ENCODE data around the gene TMIE. TPM values are rescaled to one million over a fixed set of nuclear protein-coding genes. Genes with fewer than 3 reads are reported as not detected.

TMIE gene
- polyA plus RNA-seq, 3 donors = not detected

- Mint-ChIP-seq H3K4me1 (no peaks in the 10 kb centered on the region), H3K36me3 (no peaks in the 10 kb centered on the region), H3K9me3 (peaks cover 0 to 3% (median 2%) of the 10 kb centered on the region in 7 donors), H3K4me3 (no peak overlapping the region), H3K27me3 (ENCODE audit: low read depth in 3 of 3) (peaks cover 0 to 3% (median 2%) of the 10 kb centered on the region in 3 donors), H3K27ac (no peak overlapping the region)
- intact Hi-C loops (cut with micrococcal nuclease) = no loop called here
- no peaks in the 10 kb centered on the region for H3K4me1 ChIP-seq (ENCODE audit: control insufficient read depth in 1 of 2, insufficient read depth in 2 of 2, low read length in 2 of 2)
- no peak overlapping the region for H3K4me2 ChIP-seq (replicated peaks; ENCODE audit: extremely low read depth, low read length, poor library complexity, severe bottlenecking)
- H3K27me3 ChIP-seq (ENCODE audit: control insufficient read depth in 2 of 2, insufficient read depth in 2 of 2, low read length in 2 of 2) = no peaks in the 10 kb centered on the region
- H3K27ac ChIP-seq (ENCODE audit: low read depth in 1 of 2, low read length in 2 of 2) = no peak overlapping the region
- H3K9me3 ChIP-seq (replicated peaks in 1 of 2; ENCODE audit: control insufficient read depth in 1 of 2, insufficient read depth in 1 of 2, low read length in 2 of 2) = no peaks in the 10 kb centered on the region
- no peak for TF ChIP-seq CTCF (IDR thresholded peaks at IDR 0.05)
- no peak overlapping the region for H3K9ac ChIP-seq (ENCODE audit: insufficient read depth, low read length, poor library complexity, severe bottlenecking)
- 63% methylated on average over 11 of the region's 12 CpGs for WGBS (ENCODE audit: insufficient coverage)
- no peak for DNase-seq
- no peaks in the 10 kb centered on the region for H3K36me3 ChIP-seq (replicated peaks in 1 of 2; ENCODE audit: control insufficient read depth in 1 of 2, insufficient read depth in 2 of 2, low read length in 2 of 2)
- H4K20me1 ChIP-seq (ENCODE audit: insufficient read depth, low read length) = no peaks in the 10 kb centered on the region
- no peak overlapping the region for H2AFZ ChIP-seq (ENCODE audit: insufficient read depth, low read depth, low read length, poor library complexity, severe bottlenecking)
- H3K79me2 ChIP-seq (ENCODE audit: insufficient read depth, low read length) = no peaks in the 10 kb centered on the region
- H3K4me3 ChIP-seq (replicated peaks in 1 of 3; ENCODE audit: low read depth in 2 of 3, low read length in 3 of 3) = no peak overlapping the region
These were observed 41.9 kb downstream of the TMIE start for GRCh38 chr3:46742992-46743585.

GRCh38 chr3:46746711-46747110, 45.5 kb downstream of the TMIE start:
- Histone ChIP-seq H3K4me1 (ENCODE audit: control insufficient read depth in 1 of 2, insufficient read depth in 2 of 2, low read length in 2 of 2) (no peaks in the 10 kb centered on the region), H3K9ac (ENCODE audit: insufficient read depth, low read length, poor library complexity, severe bottlenecking) (no peak overlapping the region), H3K79me2 (ENCODE audit: insufficient read depth, low read length) (no peaks in the 10 kb centered on the region), H3K27me3 (ENCODE audit: control insufficient read depth in 2 of 2, insufficient read depth in 2 of 2, low read length in 2 of 2) (no peaks in the 10 kb centered on the region), H4K20me1 (ENCODE audit: insufficient read depth, low read length) (no peaks in the 10 kb centered on the region), H3K4me2 (replicated peaks; ENCODE audit: extremely low read depth, low read length, poor library complexity, severe bottlenecking) (no peak overlapping the region), H3K9me3 (replicated peaks in 1 of 2; ENCODE audit: control insufficient read depth in 1 of 2, insufficient read depth in 1 of 2, low read length in 2 of 2) (no peaks in the 10 kb centered on the region), H3K27ac (ENCODE audit: low read depth in 1 of 2, low read length in 2 of 2) (no peak overlapping the region), H3K4me3 (replicated peaks in 1 of 3; ENCODE audit: low read depth in 2 of 3, low read length in 3 of 3) (no peak overlapping the region), H2AFZ (ENCODE audit: insufficient read depth, low read depth, low read length, poor library complexity, severe bottlenecking) (no peak overlapping the region), H3K36me3 (replicated peaks in 1 of 2; ENCODE audit: control insufficient read depth in 1 of 2, insufficient read depth in 2 of 2, low read length in 2 of 2) (no peaks in the 10 kb centered on the region)
- Mint-ChIP-seq H3K36me3 (no peaks in the 10 kb centered on the region), H3K27me3 (ENCODE audit: low read depth in 3 of 3) (peaks cover 0 to 10% (median 6%) of the 10 kb centered on the region in 3 donors), H3K9me3 (no peaks in the 10 kb centered on the region), H3K4me1 (peaks cover 2% of the 10 kb centered on the region), H3K4me3 (no peak overlapping the region), H3K27ac (no peak overlapping the region)
- intact Hi-C loops (cut with micrococcal nuclease) = no loop called here
- TF ChIP-seq CTCF (IDR thresholded peaks at IDR 0.05) = no peak
- DNase-seq = no peak
